Ovary (tissue), 9 donors: ENCODE measurements around the gene TRNP1. TPM values are rescaled to one million over a fixed set of nuclear protein-coding genes. Genes with fewer than 3 reads are reported as not detected.

Source experiments
- DNase-seq, 5 donors: peaks; one replicate each; pipeline ENCODE4 v3.0.0-alpha.2; 2019 to 2020
- H3K27ac ChIP-seq, 2 donors: fragments of 200-600 bp; one replicate each; pipeline versions ENCODE4 v1.5.1 to v1.8.0; 2019 to 2022
- H3K27me3 ChIP-seq: fragments of 200-600 bp; one replicate; pipeline ENCODE4 v1.8.0; 2022
- H3K36me3 ChIP-seq: fragments of 200-600 bp; sonication (generic); one replicate; pipeline ENCODE4 v1.5.1; 2019
- H3K4me1 ChIP-seq: one replicate; pipeline ENCODE4 v1.8.1; 2013; ENCODE audit warnings: mild to moderate bottlenecking, moderate library complexity; ENCODE audit not compliant: insufficient read depth
- H3K4me3 ChIP-seq: fragments of 200-600 bp; sonication (generic); one replicate; pipeline ENCODE4 v1.5.1; 2017
- H3K9me3 ChIP-seq, 2 donors: fragments of 200-600 bp in 1 of 2; sonication (generic) in 1 of 2; one replicate each; pipeline versions ENCODE4 v1.5.1 to v1.8.1; 2013 to 2019; ENCODE audit warnings: mild to moderate bottlenecking in 1 of 2, moderate library complexity in 1 of 2
- CTCF ChIP-seq, 3 donors: fragments of 450-650 bp in 2 of 3; fragments of 200-600 bp in 1 of 3; IDR thresholded peaks; one replicate each; pipeline versions ENCODE4 v1.5.1 to v1.8.0; 2016 to 2022; ENCODE audit warnings: antibody characterized with exemption in 3 of 3, mild to moderate bottlenecking in 1 of 3
- EP300 ChIP-seq: sonication (generic); formaldehyde crosslinking; IDR thresholded peaks from one replicate; pipeline ENCODE4 v1.6.1; 2017; ENCODE audit warnings: antibody characterized with exemption
- POLR2A ChIP-seq: fragments of 450-650 bp; IDR thresholded peaks from one replicate; pipeline ENCODE4 v1.6.1; 2017; ENCODE audit warnings: antibody characterized with exemption, mild to moderate bottlenecking, moderate library complexity
- WGBS, 3 donors: extraction: QIAGEN DNeasy Blood & Tissue Kit in 1 of 3; methylation state at CpG; one replicate each; pipeline versions ENCODE4 v1.1.5 to v1.1.7; 2013 to 2017; 5-methylcytosine and 5-hydroxymethylcytosine counted together
- intact Hi-C, 4 donors: fragments of 100-400 bp; cut with DNase I; formaldehyde crosslinking; loops; one replicate each; pipeline versions ENCODE4 v1.11.0 to v1.15.1; 2022 to 2023
- polyA plus RNA-seq, 2 donors: library from polyadenylated mRNA; stranded (reverse); fragments of 200-250 nt in 1 of 2; fragments of 350-450 nt in 1 of 2; fragmentation: Illumina TruSeq in 1 of 2; extraction: RNeasy Lipid Tissue Mini Kit (QIAGEN cat#74804) in 1 of 2; gene quantifications; one replicate each; pipeline ENCODE4 v1.2.3, GENCODE V29; 2013 to 2014
- total RNA-seq, 7 donors: library from RNA; depleted of rRNA in 2 of 7; stranded (reverse); fragments of >200 nt in 2 of 7; fragmentation: NEBNext Ultra II Directional in 3 of 7; extraction: Animal tissue kit (Norgen Biotek cat#: 25700) in 3 of 7; gene quantifications; one replicate each; pipeline versions ENCODE4 v1.1.0 to v1.2.4, GENCODE V29; 2016 to 2023
- donor health status: DM: no; HTN: no; CAD: no; lungs with moderate emphysema.
- donor health status: DM: no; HTN: no; CAD: no.
- donor health status: Bipolar disorder and iron deficiency.
- donor health status: DM: yes; HTN: yes; CAD: no.
- donor health status: DM: no; HTN: no; CAD: no.
- donor health status: DM: yes; HTN: yes; CAD: no.

The TRNP1 gene
- total and polyA plus RNA-seq, 9 donors = 0.25 to 23.8 (median 4.2) TPM

DNA sequence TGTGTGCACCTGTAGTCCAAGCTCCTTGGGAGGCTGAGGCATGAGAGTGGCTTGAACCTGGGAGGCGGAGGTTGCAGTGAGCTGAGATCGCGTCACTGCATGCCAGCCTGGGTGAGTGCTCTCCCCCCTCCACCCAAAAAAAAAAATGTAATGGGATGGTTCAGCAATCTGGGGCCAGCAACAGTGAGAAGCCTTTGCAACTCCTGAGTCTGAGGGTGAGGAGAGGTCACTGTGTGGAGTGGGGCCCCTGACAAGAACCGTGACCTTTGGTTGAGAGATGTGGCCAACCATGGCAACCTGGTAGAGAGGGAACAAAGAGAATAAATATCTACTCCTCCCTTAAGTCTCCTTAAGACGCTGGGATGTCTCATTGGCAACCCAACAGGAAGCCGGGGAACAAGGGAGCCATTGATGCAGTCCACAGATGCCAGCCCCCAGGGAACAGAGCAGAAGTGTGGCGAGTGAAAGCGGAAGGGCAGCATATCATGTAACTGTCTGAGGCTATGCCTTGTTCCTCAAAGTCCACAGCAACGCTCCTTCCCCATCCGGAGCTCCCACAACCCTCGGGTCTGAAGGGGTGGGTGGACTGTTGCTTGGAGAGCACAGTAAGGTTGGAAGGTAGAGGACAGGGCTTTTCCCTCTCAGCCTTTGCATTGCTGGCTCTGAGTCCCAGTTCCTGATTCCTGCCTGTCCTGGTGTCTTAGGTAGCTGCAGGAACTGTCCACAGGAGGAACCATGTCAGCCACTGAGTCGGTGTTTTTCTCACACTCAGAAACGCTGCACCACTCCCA lies 8.3 kb downstream of the TRNP1 start:
- Histone ChIP-seq H3K27ac (no peak overlapping the region), H3K4me3 (no peak overlapping the region), H3K36me3 (no peaks in the 10 kb centered on the region), H3K4me1 (peaks cover 17% of the 10 kb centered on the region), H3K27me3 (no peaks in the 10 kb centered on the region), H3K9me3 (no peaks in the 10 kb centered on the region)
- no peak for DNase-seq
- intact Hi-C loops = no loop called here
- no peak for TF ChIP-seq POLR2A
- no peak for TF ChIP-seq CTCF (IDR thresholded peaks at IDR 0.05)
- no peak for TF ChIP-seq EP300
- 75 to 77% (median 76%) methylated on average over 13 of the region's 13 CpGs for WGBS, 3 donors

GRCh38 chr1:27003745-27004470 lies 10.4 kb downstream of the TRNP1 start:
- H3K27me3 ChIP-seq = no peaks in the 10 kb centered on the region
- H3K4me3 ChIP-seq = no peak overlapping the region
- no peak overlapping the region for H3K27ac ChIP-seq
- no peak for DNase-seq
- TF ChIP-seq CTCF (IDR thresholded peaks at IDR 0.05) = no peak
- H3K4me1 ChIP-seq = peaks cover 12% of the 10 kb centered on the region
- WGBS, 3 donors = 84 to 92% (median 89%) methylated on average over 6 to 7 of the region's 7 CpGs
- intact Hi-C loops = no loop called here
- H3K9me3 ChIP-seq = no peaks in the 10 kb centered on the region
- no peaks in the 10 kb centered on the region for H3K36me3 ChIP-seq

GRCh38 chr1:27004471-27005165 lies 11.1 kb downstream of the TRNP1 start:
- DNase-seq = peak in 2 of 5 donors; percentile 46 to 62
- Histone ChIP-seq H3K4me3 (no peak overlapping the region), H3K27me3 (no peaks in the 10 kb centered on the region), H3K4me1 (peaks cover 8% of the 10 kb centered on the region), H3K27ac (no peak overlapping the region), H3K9me3 (no peaks in the 10 kb centered on the region), H3K36me3 (no peaks in the 10 kb centered on the region)
- 22 to 29% (median 24%) methylated on average over 10 of the region's 10 CpGs for WGBS, 3 donors
- intact Hi-C loops = loop anchor here in 1 of 4 donors (5.0 kb wide), 1 partner anchor 53 kb away; no protein-coding TSS in a partner anchor
- TF ChIP-seq POLR2A = no peak

- DNase-seq = no peak
- Histone ChIP-seq H3K36me3 (no peaks in the 10 kb centered on the region), H3K4me1 (peaks cover 5% of the 10 kb centered on the region), H3K27me3 (no peaks in the 10 kb centered on the region), H3K9me3 (no peaks in the 10 kb centered on the region), H3K27ac (no peak overlapping the region), H3K4me3 (no peak overlapping the region)
- TF ChIP-seq POLR2A (no peak), EP300 (no peak), CTCF (IDR thresholded peaks at IDR 0.05) (no peak)
- 83 to 91% (median 86%) methylated on average over 3 of the region's 3 CpGs for WGBS, 3 donors
- intact Hi-C loops = loop anchor here in 1 of 4 donors (5.0 kb wide), 1 partner anchor 52 kb away; no protein-coding TSS in a partner anchor
These were observed 11.7 kb downstream of the TRNP1 start for GRCh38 chr1:27005166-27005530.
